A549 (cell line): ENCODE data around the gene CCDC169.

Experiments
- CBX2 ChIP-seq: fragments of 200-600 bp; sonication (generic); IDR thresholded peaks from 2 replicates; pipeline ENCODE4 v1.6.1; 2016; ENCODE audit warnings: low read depth, mild to moderate bottlenecking, borderline replicate concordance
- POLR2A ChIP-seq: IDR thresholded peaks from 2 replicates; pipeline ENCODE4 v1.6.1; 2012; ENCODE audit warnings: mild to moderate bottlenecking, low read length
- TF ChIP-seq, protein P1 (sequence below): fragments of >200 bp; sonication (Bioruptor Twin); formaldehyde crosslinking; IDR thresholded peaks from 3 replicates; pipeline ENCODE4 v1.5.1; 2016

DNA sequence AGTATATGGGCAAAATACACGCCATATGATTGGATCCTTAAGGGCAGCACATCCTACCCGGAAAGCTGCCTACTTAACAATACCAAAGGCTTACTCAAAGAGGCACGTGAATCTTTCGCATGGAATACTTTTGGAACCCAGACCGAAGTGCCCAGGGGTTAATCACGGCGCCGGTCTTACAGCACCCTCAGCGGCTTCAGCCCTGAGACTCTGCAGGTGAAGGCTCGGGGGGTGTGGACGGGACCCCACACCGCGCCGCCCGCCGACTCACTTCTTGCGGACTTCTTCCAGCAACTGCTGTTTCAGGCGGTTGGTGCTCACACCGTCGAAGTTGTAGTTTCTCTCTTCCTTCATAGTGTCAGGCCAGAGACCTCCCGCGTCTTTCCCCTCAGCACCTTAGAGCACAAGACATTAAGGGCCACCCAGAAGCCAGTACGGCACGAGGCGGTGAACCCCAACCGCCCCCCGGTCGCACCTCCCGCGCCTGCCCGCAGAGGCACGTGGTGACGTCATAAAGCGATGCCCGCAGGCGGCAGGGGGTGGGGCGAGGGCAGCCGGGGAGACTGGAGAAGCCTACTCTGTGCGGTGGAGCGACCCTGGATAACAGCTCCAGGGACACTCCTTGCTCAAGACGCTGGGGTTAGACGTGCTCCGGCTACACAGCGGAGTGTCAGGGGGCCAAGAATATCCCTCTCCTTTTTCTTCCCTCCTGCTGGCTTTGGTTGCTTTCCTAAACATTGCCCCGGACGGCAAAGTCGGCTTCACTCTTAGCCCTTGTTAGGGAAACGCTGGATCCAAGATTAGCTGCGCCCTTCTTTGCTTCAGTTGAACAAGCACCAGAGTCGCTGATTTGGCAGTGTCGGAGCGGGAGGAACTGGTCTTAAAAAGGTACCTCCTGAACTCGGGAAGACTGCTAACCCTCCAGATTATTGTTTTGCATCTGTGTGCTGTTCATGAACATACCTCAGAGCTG, at the start of gene CCDC169:
- TF ChIP-seq, protein P1, sequence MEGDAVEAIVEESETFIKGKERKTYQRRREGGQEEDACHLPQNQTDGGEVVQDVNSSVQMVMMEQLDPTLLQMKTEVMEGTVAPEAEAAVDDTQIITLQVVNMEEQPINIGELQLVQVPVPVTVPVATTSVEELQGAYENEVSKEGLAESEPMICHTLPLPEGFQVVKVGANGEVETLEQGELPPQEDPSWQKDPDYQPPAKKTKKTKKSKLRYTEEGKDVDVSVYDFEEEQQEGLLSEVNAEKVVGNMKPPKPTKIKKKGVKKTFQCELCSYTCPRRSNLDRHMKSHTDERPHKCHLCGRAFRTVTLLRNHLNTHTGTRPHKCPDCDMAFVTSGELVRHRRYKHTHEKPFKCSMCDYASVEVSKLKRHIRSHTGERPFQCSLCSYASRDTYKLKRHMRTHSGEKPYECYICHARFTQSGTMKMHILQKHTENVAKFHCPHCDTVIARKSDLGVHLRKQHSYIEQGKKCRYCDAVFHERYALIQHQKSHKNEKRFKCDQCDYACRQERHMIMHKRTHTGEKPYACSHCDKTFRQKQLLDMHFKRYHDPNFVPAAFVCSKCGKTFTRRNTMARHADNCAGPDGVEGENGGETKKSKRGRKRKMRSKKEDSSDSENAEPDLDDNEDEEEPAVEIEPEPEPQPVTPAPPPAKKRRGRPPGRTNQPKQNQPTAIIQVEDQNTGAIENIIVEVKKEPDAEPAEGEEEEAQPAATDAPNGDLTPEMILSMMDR = no peak
- TF ChIP-seq POLR2A (peak; percentile 37; the same call in 1 of the 2 replicates), CBX2 (no peak)
